Duodenal mucosa (tissue), 2 donors: ENCODE measurements around the gene ZBTB7A.
"Not testable (repeated sequence)": the region's sequence is repeated elsewhere in the genome, so short reads cannot be mapped to it uniquely, and the experiment has no call there.

Experiments used
- H3K27ac ChIP-seq: one replicate; pipeline ENCODE4 v1.7.0; 2013; ENCODE audit warnings: low read depth, low read length
- H3K27me3 ChIP-seq, 2 donors: one replicate each; pipeline ENCODE4 v1.7.0; 2013; ENCODE audit warnings: low read length in 2 of 2, control low read depth in 1 of 2; ENCODE audit not compliant: insufficient read depth in 2 of 2, control insufficient read depth in 1 of 2
- H3K36me3 ChIP-seq, 2 donors: one replicate each; pipeline ENCODE4 v1.7.0; 2013; ENCODE audit warnings: low read length in 2 of 2, control low read depth in 1 of 2; ENCODE audit not compliant: insufficient read depth in 2 of 2, control insufficient read depth in 1 of 2
- H3K4me1 ChIP-seq, 2 donors: one replicate each; pipeline ENCODE4 v1.7.0; 2013; ENCODE audit warnings: low read length in 2 of 2, control low read depth in 1 of 2; ENCODE audit not compliant: insufficient read depth in 2 of 2, control insufficient read depth in 1 of 2
- H3K4me3 ChIP-seq, 2 donors: one replicate each; pipeline ENCODE4 v1.7.0; 2013; ENCODE audit warnings: low read length in 2 of 2, low read depth in 1 of 2
- H3K9ac ChIP-seq, 2 donors: one replicate each; pipeline ENCODE4 v1.7.0; 2013; ENCODE audit warnings: low read length in 2 of 2, low read depth in 1 of 2
- H3K9me3 ChIP-seq, 2 donors: one replicate each; pipeline ENCODE4 v1.7.0; 2013; ENCODE audit warnings: low read length in 2 of 2, control low read depth in 1 of 2; ENCODE audit not compliant: control insufficient read depth in 1 of 2

Gene ZBTB7A

DNA sequence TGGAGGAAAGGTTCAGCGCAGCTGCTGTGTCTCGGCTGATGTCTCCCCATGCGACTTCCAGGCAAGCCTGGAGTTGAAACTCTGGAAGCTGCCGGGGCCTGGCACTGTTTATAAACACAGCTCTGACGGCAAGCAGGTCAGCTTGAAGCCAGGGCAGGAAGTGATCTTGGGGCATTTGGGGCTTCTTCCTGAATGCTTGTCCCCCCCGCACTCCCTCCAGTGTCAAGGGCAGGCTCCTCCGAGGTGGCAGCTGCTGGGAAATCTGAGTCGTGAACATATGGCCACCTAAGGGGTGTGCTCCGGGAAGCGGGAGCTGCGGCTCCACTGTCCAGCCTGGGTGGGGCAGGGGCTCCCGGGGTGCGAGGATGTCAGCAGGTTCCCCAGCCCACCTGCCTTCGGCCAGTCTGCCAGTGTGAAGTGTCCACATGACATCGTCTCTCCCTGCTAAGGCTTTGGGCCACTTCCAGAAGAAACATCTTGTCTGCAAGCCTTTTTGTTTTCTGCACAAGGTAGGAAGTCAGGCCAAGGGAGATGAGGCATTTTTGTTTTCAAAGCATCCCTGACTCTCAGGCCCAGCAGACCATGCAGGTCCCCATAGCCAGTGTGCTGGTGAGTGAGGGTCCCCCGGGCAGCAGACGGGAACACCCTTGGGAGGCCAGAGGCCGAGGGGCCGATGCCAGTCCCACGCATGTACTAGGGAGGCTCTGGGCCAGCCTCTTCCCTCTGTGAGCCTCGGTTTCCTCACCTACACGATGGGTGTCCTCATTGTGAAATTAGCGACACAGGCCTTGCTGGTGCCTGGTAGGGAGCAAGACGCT, 56.5 kb downstream of the ZBTB7A start:
- H3K27ac ChIP-seq = no peak overlapping the region
- no peak overlapping the region for H3K9ac ChIP-seq
- H3K4me3 ChIP-seq = no peak overlapping the region
- H3K36me3 ChIP-seq = peaks cover 5 to 25% of the 10 kb centered on the region in 2 donors
- H3K4me1 ChIP-seq = peaks cover 26 to 37% of the 10 kb centered on the region in 2 donors
- H3K27me3 ChIP-seq = no peaks in the 10 kb centered on the region
- no peaks in the 10 kb centered on the region for H3K9me3 ChIP-seq

- Histone ChIP-seq H3K4me3 (peak overlapping the region; percentile 90 to 93), H3K27ac (no peak overlapping the region), H3K36me3 (peaks cover 2 to 4% of the 10 kb centered on the region in 2 donors), H3K27me3 (no peaks in the 10 kb centered on the region), H3K9me3 (no peaks in the 10 kb centered on the region), H3K9ac (peak overlapping the region; percentile 79 to 82), H3K4me1 (peaks cover 26 to 37% of the 10 kb centered on the region in 2 donors)
Observed at GRCh38 chr19:4007836-4008539, 58.7 kb downstream of the ZBTB7A start.

GRCh38 chr19:4007021-4007835, 59.5 kb downstream of the ZBTB7A start, which contains the start of gene PIAS4:
TSS of gene PIAS4 (plus strand) at chr19:4007736. CDS start at chr19:4007761, 25 bp downstream.
- no peaks in the 10 kb centered on the region for H3K36me3 ChIP-seq
- H3K27ac ChIP-seq = peak within 1 kb of the TSS; percentile 62
- H3K4me3 ChIP-seq = peak within 1 kb of the TSS; percentile 90 to 93
- no peaks in the 10 kb centered on the region for H3K9me3 ChIP-seq
- no peaks in the 10 kb centered on the region for H3K27me3 ChIP-seq
- H3K4me1 ChIP-seq = peaks cover 25 to 37% of the 10 kb centered on the region in 2 donors
- H3K9ac ChIP-seq = peak within 1 kb of the TSS; percentile 79 to 82

DNA sequence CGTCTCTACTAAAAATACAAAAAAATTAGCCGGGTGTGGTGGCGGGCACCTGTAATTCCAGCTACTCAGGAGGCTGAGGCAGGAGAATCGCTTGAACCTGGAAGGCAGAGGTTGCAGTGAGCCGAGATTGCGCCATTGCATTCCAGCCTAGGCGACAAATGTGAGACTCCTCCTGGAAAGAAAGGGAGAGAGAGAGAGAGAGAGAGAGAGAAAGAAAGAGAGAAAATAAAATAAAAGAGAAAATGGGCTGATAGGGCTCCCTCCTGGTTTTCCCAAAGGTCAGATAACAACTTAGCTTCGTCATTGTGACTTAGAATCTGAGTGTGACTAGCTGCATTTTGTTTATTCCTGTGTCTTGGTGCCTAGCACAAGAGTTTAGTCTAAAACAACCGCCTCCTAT, 61.3 kb downstream of the ZBTB7A start:
- H3K9me3 ChIP-seq, H3K36me3 ChIP-seq, H3K4me3 ChIP-seq, H3K27me3 ChIP-seq, H3K9ac ChIP-seq, H3K27ac ChIP-seq: not testable (repeated sequence)
- H3K4me1 ChIP-seq = peaks cover 21 to 29% of the 10 kb centered on the region in 2 donors

DNA sequence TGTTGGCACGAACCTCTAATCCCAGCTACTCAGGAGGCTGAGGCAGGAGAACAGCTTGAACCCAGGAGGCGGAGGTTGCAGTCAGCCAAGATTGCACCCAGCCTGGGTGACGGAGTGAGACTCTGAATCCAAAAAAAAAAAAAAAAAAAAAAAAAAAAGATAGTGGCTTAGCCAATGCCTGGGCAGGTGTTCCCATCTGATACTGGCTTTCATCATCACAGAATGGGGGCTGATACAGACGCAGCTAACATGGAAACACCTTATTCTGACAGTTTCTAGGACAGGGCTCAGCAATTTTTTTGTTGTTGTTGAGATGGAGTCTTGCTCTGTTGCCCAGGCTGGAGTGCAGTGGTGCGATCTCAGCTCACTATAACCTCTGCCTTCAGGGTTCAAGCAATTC, 65.9 kb downstream of the ZBTB7A start:
- not testable (repeated sequence) for H3K27ac ChIP-seq, H3K27me3 ChIP-seq, H3K36me3 ChIP-seq, H3K9ac ChIP-seq, H3K4me1 ChIP-seq, H3K4me3 ChIP-seq, H3K9me3 ChIP-seq

- H3K9me3 ChIP-seq, H3K36me3 ChIP-seq, H3K27ac ChIP-seq, H3K9ac ChIP-seq, H3K4me1 ChIP-seq, H3K27me3 ChIP-seq, H3K4me3 ChIP-seq: not testable (repeated sequence)
Observed at GRCh38 chr19:3998667-3999412, 67.9 kb downstream of the ZBTB7A start.

DNA sequence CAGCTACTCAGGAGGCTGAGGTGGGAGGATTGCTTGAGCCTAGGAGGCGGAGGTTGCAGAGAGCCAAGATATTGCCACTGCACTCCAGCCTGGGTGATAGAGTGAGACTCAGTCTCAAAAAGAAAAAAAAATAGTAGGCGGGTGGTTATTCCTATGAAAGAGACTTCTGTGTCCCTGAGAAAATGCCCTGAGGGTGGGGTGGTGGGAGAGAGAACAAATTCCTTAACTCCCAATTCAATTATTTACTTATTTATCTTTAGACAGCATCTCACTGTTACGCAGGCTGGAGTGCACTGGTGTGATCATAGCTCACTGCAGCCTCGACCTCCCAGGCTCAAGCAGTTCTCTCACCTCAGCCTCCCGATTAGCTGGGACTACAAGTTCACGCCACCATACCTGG, 71.1 kb downstream of the ZBTB7A start:
- H3K9me3 ChIP-seq = no peaks in the 10 kb centered on the region
- no peaks in the 10 kb centered on the region for H3K27me3 ChIP-seq
- H3K9ac ChIP-seq = no peak overlapping the region
- H3K36me3 ChIP-seq = no peaks in the 10 kb centered on the region
- H3K4me1 ChIP-seq = no peaks in the 10 kb centered on the region
- no peak overlapping the region for H3K4me3 ChIP-seq
- no peak overlapping the region for H3K27ac ChIP-seq
